Measurements from ENCODE around the gene S100A8.
A peak's percentile ranks its signal among the peaks of the same experiment; 100 is the strongest.
"Not testable (repeated sequence)": the region's sequence is repeated elsewhere in the genome, so short reads cannot be mapped to it uniquely, and the experiment has no call there.

The S100A8 gene

GRCh38 chr1:153390938-153391710 lies at the start of gene S100A8:
S100A8 (minus strand) TSS chr1:153391073; CDS start chr1:153390535, 538 bp downstream.
- DNase-seq (ENCODE audit: low spot score) = no peak
- no peak for FAIRE-seq

DNA sequence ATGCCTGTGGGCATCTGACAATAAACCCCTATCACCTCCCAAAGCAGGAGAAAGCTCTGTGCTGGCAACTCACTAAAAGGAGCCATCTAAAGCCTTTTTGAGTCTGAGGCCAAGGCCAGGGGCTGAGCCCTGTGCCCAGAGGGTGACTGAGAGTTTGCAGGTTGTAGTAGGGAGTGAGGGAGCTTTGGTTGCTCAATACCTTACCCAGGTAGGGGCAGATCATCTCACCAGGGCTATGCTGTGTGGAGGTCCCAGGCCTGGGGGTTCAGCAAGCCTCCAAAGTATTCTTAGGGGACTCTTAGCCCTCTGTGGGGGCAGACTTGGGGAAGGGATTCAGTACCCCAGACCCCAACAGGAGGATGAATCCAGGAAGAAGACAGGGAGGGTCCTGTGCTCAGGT lies 48.4 kb upstream of the S100A8 start:
- no peak for FAIRE-seq
- DNase-seq (ENCODE audit: low spot score) = no peak

DNA sequence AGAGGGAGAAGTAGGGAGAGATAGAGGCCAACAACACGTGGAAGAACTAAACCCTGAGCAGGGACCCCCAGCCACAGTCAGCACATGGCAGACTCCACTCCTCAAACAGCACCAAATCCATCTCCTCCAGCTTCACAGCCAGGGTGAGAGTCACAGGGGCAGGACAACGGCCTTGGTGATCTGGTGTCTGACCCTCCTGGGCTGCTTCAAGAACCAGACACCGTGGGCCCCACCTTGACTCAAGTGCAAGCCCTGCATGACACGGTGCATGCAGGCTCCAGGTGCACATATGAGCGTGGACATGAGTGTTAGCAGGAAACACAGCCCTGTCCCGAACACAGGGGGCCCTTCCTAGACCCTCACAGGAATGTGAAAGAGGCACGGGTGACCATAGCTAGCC lies 47.7 kb upstream of the S100A8 start:
- no peak for FAIRE-seq
- DNase-seq (ENCODE audit: low spot score) = no peak

GRCh38 chr1:153437236-153437635 lies 46.4 kb upstream of the S100A8 start:
- no peak for DNase-seq (ENCODE audit: low spot score)

DNA sequence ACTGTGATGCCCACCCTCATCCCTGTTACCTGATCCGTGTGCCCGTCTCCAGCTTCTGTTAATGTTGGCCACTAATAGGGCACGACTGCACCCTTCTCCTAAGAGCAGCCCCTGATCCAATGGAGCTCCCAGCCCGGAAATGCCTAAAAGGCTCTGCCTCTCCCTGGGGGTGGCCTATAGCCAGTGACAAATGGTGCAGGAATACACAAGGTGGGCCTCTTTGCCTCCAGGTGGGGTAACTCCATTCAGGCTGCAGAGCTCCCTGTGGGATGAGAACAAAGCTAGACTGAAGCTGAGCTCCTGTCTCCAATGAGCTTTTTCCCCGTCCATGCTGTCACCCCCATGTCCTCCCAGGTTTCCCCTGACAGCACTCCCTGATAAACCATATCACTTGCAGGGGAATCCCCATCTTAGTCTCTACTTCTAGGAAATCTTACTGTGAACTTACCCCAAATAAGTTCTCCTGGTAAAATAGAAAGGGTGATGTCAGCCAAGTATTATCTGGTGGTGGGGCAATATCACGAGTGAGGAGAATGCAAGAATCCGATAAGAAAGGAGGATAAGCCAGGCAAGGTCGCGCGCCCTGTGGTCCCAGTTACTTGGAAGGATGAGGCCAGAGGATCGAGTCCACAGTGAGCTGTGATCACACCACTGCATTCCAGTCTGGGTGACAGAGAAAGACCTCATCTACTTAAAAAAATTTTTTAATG lies 44.0 kb upstream of the S100A8 start:
- no peak for FAIRE-seq
- DNase-seq (ENCODE audit: low spot score) = no peak

More at GRCh38 chr1:153437236-153437635, 46.4 kb upstream of the S100A8 start:
- no peak for FAIRE-seq

GRCh38 chr1:153432874-153433681 lies 42.2 kb upstream of the S100A8 start:
- no peak for DNase-seq (ENCODE audit: low spot score)
- FAIRE-seq = no peak

DNA sequence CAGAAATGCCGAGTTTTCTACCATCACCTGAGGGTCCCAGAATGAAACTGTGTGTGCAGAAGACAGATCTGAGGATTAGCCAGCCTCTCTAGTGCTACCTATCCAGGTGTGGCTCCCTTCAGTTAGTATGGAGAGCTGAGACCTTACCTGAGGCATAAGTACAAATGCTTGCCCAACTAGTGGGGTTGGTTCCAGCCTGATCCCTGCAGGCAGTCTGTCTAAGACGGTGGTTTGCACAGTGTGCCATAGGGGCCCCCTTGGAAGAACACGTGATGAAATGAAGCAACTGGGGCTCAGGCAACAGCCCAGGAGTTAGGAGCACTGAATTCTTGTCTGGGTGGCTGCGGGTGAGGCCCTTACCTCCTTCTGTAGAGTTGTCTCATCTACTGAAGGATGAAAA lies 41.1 kb upstream of the S100A8 start:
- no peak for FAIRE-seq
- DNase-seq (ENCODE audit: low spot score) = no peak

DNA sequence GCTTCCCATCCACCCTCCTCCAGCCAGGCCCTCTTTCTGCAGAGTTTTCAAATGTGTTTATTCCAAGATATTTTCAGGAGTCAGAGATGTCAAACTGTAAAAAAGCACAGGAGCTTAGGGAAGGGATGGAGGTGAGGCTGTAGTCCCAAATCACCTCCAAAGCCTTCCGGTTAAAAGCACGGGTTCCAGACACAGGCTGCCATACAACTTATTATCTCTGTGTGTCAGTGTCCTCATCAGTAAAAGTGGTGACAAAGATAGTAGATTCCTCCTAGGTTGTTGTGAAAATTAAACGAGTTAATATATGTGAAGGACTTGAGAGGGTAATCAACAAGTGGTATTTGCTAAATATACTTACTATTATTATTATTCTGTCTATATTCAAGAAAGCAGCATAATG lies 40.6 kb upstream of the S100A8 start:
- no peak for DNase-seq (ENCODE audit: low spot score)
- FAIRE-seq = no peak

- FAIRE-seq (no peak), DNase-seq (ENCODE audit: low spot score) (no peak)
Measured at GRCh38 chr1:153431002-153431401, 40.1 kb upstream of the S100A8 start.

- no peak for DNase-seq (ENCODE audit: low spot score)
- no peak for FAIRE-seq
Measured at GRCh38 chr1:153430561-153430960, 39.7 kb upstream of the S100A8 start.

DNA sequence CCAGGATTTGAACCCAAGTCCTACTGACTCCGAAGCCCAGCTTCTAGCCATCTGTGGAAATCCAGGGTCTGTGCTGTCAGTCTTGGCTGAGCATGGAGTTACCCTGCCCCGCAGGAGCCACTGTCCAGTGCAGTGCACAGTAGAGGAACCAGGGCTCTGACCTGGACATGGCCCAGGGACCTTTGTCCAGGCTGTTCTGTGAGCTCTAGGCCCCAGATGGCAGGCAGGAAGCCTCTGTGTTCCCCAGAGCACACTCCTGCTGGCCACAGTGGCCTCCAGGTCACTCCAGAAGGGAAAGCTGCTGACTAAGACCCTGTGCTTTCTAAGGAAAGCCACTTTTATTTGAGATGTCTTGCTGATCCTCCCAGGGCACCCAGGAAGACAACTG lies 39.3 kb upstream of the S100A8 start:
- no peak for DNase-seq (ENCODE audit: low spot score)
- FAIRE-seq = no peak

DNA sequence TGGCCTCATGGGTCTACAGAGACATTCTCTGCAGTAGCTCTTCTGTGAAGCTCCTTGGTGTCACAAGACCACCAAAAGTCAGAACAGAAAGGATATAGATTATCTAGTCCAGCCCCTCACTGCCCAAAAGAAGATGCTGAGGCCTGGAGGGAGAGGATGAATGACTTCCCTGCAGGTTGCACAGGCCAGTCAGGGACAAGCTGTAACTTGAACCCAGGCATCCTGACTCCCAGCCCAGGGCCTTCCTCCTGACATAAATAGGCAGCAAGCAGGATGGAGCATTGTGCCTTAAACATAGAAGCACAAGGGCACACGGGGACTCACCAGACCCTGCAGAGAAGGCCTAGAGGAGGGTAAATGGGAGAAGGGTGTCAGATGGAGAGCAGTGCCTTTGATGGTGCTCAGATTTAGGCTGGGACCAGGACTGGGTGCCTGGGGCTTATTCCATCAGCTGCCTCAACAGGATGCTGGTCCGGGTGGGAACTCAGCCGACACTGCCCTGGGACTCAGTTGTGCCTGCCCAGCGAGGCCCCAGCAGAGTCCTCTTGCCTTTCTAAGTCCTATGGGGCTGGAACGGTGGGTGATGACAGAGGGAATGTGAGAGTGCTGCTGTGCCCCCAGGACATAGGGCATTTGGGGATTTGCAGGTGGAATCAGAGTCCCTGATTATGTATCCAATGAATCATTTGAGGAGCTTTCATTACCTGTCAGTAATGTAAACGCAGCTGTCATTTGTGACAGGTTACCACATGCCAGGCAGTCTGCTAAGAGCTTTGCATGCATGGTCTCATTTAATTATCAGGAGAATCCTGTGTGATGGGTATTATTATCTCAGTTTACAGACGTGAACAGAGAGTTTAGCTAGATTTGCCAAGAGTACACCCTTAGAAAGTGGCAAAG lies 38.6 kb upstream of the S100A8 start:
- DNase-seq (ENCODE audit: low spot score) = no peak
- FAIRE-seq = no peak

DNA sequence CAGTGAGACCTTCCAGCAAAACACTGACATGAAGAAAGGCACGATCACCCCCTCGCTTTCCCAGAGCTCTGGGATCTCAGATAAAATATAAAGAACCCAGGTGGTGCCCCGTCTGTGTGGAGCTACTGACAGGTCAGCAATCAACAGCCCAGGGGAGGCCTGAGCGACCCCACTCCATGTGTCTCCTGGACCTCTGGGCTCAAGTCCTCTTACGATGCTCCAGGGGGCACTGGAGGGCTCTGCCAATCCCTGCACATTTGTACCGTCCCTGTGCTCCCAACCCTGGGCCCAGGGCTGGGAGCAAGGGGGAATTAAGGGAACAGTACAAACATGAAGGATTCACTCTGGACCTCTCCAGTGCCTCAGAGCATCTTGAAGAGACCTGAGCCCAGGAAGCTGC lies 37.9 kb upstream of the S100A8 start:
- DNase-seq (ENCODE audit: low spot score) (no peak), FAIRE-seq (no peak)

- FAIRE-seq (no peak), DNase-seq (ENCODE audit: low spot score) (no peak)
Measured at GRCh38 chr1:153428073-153428638, 37.3 kb upstream of the S100A8 start.

DNA sequence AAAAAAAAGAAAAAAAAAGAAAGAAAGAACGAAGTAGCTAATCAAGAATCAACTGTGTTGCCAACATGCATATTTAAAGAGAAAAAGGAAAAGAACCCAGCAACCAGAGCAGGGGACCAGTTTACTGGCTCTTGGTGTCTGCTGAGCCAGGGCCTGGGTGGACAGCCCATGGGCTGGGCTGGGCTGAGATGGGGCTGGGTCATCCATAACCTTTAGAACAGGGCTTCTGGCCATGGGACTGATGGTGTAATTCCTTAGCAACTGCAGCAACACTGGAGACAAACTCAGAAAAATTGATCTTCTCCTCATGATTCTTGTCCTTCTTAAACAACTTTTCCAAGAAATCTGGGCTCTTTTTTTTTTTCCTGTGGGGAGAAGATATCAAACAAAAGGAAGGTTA lies 35.9 kb upstream of the S100A8 start:
- FAIRE-seq = no peak

DNA sequence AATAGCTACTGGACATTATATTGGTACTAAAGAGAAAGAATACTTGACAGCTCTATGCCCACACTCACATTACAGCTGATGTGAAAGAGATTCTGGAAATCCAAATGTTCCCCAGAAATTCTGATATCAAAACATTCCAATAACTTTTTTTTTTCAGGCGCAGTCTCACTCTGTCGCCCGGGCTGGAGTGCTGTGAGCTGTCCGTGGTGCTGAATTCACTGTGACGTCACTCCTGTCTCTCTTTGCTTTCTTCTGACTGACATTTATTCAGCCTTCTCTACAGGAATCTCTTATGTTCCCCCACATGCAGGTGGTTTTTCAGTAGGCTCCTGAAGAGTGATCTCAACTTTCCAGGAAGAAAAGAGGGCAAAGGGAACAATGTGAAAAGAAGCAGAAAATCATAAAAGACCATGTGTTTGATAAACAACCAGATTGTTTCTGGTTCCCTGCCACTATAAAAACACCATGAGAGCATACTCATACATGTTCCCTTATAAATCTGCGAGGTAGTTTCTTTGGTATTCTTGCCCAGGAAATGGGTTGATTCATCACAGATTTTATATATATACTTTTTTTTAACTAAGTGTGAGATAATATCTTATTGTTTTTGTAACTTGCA lies 31.7 kb upstream of the S100A8 start:
- DNase-seq (ENCODE audit: low spot score) (peak; percentile 35), FAIRE-seq (peak; percentile 52)

More for the DNA sequence above, 35.9 kb upstream of the S100A8 start:
- no peak for DNase-seq (ENCODE audit: low spot score)

GRCh38 chr1:153420306-153420705 lies 29.4 kb upstream of the S100A8 start:
- FAIRE-seq = no peak
- DNase-seq (ENCODE audit: low spot score) = no peak

- not testable (repeated sequence) for DNase-seq (ENCODE audit: low spot score); FAIRE-seq
Measured at GRCh38 chr1:153419436-153419793, 28.5 kb upstream of the S100A8 start.

DNA sequence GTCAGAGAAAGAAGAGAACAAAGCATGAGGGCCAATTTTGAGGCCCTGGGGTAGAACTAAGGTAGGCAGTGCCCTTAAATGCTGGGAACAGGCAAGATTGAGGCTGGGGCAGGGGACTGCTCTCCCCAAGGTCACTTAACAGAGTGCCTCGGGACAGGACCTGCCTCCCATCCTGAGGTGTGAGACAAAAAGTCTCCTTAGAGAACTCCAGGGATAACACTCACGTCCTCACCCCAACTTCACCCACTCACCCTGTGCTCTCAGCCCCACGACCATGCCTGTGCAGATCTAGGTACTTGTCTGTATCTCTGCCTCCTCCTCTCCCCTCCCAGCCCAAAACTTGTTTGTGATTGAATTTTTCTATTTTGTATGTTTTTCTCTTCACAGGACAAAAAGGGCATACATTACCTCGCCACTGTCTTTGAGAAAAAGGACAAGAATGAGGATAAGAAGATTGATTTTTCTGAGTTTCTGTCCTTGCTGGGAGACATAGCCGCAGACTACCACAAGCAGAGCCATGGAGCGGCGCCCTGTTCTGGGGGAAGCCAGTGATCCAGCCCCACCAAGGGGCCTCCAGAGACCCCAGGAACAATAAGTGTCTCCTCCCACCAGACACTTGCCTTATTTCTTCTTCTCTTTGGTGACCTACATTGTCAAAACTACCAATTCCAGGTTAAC lies 28.0 kb upstream of the S100A8 start:
- not testable (repeated sequence) for DNase-seq (ENCODE audit: low spot score); FAIRE-seq
